Caco-2 (cell line): Measurements from ENCODE around the gene LCN1. TPM values are rescaled to one million over a fixed set of nuclear protein-coding genes. Genes with fewer than 3 reads are reported as not detected.

Experiments
- BruUV-seq: library from RNA; stranded (reverse); fragments of 400-500 nt; replicated peaks from 2 replicates; lab custom pipeline; 2021; lab: Mats Ljungman, UMichigan
- CTCF ChIA-PET: fragments of 300-600 bp; sonication (Branson Sonifier 250); formaldehyde crosslinking; loops from one replicate; lab custom pipeline; 2022; ENCODE audit warnings: antibody characterized with exemption; lab: Charles Lee
- POLR2A ChIA-PET: fragments of 300-600 bp; sonication (Branson Sonifier 250); formaldehyde crosslinking; loops from one replicate; lab custom pipeline; 2022; ENCODE audit warnings: antibody characterized with exemption; lab: Charles Lee
- DNase-seq, 2 experiments: peaks; one replicate each; pipeline versions ENCODE4 v3.0.0 to v3.0.0-alpha.2; 2020 to 2022
- H3K27me3 ChIP-seq: replicated peaks from 2 replicates; pipeline ENCODE4 v1.6.0; 2011; ENCODE audit warnings: low read length; ENCODE audit not compliant: control insufficient read depth, insufficient read depth
- H3K36me3 ChIP-seq: 2 replicates; pipeline ENCODE4 v1.5.1; 2011; ENCODE audit warnings: low read length; ENCODE audit not compliant: control insufficient read depth, insufficient read depth
- H3K4me1 ChIP-seq: fragments of 250-450 bp; sonication (Bioruptor Pico); 2 replicates; pipeline ENCODE4 v1.5.1; 2020; ENCODE audit warnings: mild to moderate bottlenecking
- H3K4me3 ChIP-seq: 2 replicates; pipeline ENCODE4 v1.5.1; 2011; ENCODE audit warnings: low read depth, mild to moderate bottlenecking, control low read depth, low read length
- H3K9me3 ChIP-seq: fragments of 250-450 bp; sonication (Bioruptor Pico); 2 replicates; pipeline ENCODE4 v1.5.1; 2020; ENCODE audit warnings: mild to moderate bottlenecking, moderate library complexity
- H3K27ac Mint-ChIP-seq: one replicate; pipeline ENCODE4 v1.8.0; 2022; ENCODE audit warnings: mixed read lengths; ENCODE audit not compliant: unreplicated experiment
- H3K27me3 Mint-ChIP-seq: one replicate; pipeline ENCODE4 v1.8.0; 2022; ENCODE audit warnings: mixed read lengths; ENCODE audit not compliant: insufficient read depth, unreplicated experiment
- H3K36me3 Mint-ChIP-seq: one replicate; pipeline ENCODE4 v1.8.0; 2022; ENCODE audit warnings: mild to moderate bottlenecking, mixed read lengths; ENCODE audit not compliant: insufficient read depth, unreplicated experiment
- H3K4me1 Mint-ChIP-seq: one replicate; pipeline ENCODE4 v1.8.0; 2022; ENCODE audit warnings: low read depth, mixed read lengths; ENCODE audit not compliant: unreplicated experiment
- H3K4me3 Mint-ChIP-seq: one replicate; pipeline ENCODE4 v1.8.0; 2022; ENCODE audit warnings: mild to moderate bottlenecking, moderate library complexity, mixed read lengths; ENCODE audit not compliant: unreplicated experiment
- H3K9me3 Mint-ChIP-seq: one replicate; pipeline ENCODE4 v1.8.0; 2022; ENCODE audit warnings: mixed read lengths; ENCODE audit not compliant: unreplicated experiment
- intact Hi-C: fragments of 100-400 bp; cut with micrococcal nuclease; formaldehyde crosslinking; loops from one replicate; pipeline ENCODE4 v1.10.0; 2022; ENCODE audit not compliant: unreplicated experiment
- total RNA-seq: library from RNA; stranded (reverse); gene quantifications from 2 replicates; pipeline ENCODE4 v1.2.3, GENCODE V29; 2022
- TF ChIP-seq, protein P1 (sequence below), 2 experiments: fragments of 200-600 bp in 1 of 2; IDR thresholded peaks; 1 replicate in 1 of 2; 2 replicates in 1 of 2; pipeline versions ENCODE4 v1.5.1 to v1.8.0; 2011 to 2022; ENCODE audit warnings: antibody characterized with exemption in 1 of 2, control low read depth in 1 of 2, inconsistent platforms in 1 of 2, low read depth in 1 of 2, low read length in 1 of 2, mild to moderate bottlenecking in 1 of 2, moderate library complexity in 1 of 2; ENCODE audit not compliant: insufficient read depth in 1 of 2, severe bottlenecking in 1 of 2, unreplicated experiment in 1 of 2

Gene LCN1
- total RNA-seq, 1 experiment from 2014 or later = not detected

DNA sequence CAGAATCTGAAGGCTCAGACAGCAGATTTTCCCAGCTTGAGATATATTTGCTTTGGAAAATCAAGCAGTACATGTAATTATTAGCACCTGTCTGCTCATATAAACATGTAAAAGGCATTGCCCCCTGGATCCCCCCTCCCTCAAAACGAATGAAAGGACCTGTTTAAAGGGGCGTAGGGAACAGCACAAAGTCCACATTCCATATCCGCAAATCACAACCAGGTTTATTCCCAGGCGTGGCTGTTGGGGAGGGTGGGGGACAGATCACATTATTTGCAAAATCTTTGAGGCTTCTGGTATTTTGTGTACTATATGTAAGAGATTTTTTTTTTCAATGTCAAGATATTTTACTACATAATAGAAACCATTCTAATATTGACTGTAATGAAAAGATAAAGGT is 29.5 kb upstream of the LCN1 start:
- no peaks in the 10 kb centered on the region for H3K9me3 Mint-ChIP-seq
- no peak overlapping the region for H3K4me3 Mint-ChIP-seq
- ChIA-PET CTCF (interaction anchor here (0.6 kb wide), 1 partner anchor 208 kb away, joined by 6 read pairs; no protein-coding TSS in a partner anchor), POLR2A (no interaction called here)
- Histone ChIP-seq H3K4me3 (no peak overlapping the region), H3K36me3 (no peaks in the 10 kb centered on the region), H3K4me1 (peaks cover 18% of the 10 kb centered on the region), H3K9me3 (no peaks in the 10 kb centered on the region), H3K27me3 (no peaks in the 10 kb centered on the region)
- TF ChIP-seq, protein P1, sequence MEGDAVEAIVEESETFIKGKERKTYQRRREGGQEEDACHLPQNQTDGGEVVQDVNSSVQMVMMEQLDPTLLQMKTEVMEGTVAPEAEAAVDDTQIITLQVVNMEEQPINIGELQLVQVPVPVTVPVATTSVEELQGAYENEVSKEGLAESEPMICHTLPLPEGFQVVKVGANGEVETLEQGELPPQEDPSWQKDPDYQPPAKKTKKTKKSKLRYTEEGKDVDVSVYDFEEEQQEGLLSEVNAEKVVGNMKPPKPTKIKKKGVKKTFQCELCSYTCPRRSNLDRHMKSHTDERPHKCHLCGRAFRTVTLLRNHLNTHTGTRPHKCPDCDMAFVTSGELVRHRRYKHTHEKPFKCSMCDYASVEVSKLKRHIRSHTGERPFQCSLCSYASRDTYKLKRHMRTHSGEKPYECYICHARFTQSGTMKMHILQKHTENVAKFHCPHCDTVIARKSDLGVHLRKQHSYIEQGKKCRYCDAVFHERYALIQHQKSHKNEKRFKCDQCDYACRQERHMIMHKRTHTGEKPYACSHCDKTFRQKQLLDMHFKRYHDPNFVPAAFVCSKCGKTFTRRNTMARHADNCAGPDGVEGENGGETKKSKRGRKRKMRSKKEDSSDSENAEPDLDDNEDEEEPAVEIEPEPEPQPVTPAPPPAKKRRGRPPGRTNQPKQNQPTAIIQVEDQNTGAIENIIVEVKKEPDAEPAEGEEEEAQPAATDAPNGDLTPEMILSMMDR (IDR thresholded peaks at IDR 0.05; ENCODE audit: insufficient read depth in 1 of 2, low read depth in 1 of 2, low read length in 1 of 2, severe bottlenecking in 1 of 2, unreplicated experiment in 1 of 2) = no peak
- no peaks in the 10 kb centered on the region for H3K27me3 Mint-ChIP-seq
- no TSS peak for BruUV-seq
- no peaks in the 10 kb centered on the region for H3K4me1 Mint-ChIP-seq
- peaks cover 1% of the 10 kb centered on the region for H3K36me3 Mint-ChIP-seq
- intact Hi-C loops = no loop called here
- DNase-seq = no peak
- H3K27ac Mint-ChIP-seq = no peak overlapping the region

DNA sequence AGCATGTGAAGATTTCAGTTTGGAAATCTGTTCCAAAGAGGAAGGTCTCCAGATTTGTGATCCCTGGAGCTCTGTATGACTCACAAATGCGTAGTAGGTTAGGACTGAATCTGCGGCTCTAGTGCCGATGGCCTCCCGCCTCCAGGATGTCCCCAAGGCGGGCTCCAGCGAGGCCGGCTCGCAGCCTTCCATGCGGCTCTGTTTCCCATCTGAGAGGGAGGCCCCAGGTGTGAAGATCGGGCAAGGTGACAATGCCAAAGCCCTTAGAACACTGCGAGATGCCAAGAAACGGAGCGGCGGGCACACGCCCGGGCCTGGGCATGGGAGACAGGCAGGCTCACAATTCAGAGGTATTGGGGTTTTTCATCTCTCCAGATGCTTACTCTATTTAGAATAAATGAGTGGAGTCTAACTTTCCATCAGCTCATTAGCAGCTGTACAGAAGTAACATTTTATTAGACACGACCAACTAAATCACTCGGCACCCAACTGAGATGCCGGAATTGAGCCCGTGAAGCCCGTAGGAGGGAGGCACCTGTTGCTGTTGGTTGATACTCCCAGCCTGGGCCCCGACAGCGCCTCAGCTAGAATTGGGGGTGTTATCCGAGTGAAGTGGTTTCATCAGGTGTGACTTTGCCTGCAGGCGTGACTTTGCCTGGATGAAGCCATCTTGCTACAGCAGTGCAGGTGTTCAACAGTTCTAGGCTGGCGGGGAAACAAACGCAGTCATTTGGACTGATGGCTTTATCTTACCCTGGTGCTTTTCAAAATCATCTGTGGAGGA is 28.2 kb upstream of the LCN1 start:
- DNase-seq = no peak
- Histone ChIP-seq H3K36me3 (no peaks in the 10 kb centered on the region), H3K9me3 (no peaks in the 10 kb centered on the region), H3K27me3 (no peaks in the 10 kb centered on the region), H3K4me1 (peaks cover 18% of the 10 kb centered on the region), H3K4me3 (no peak overlapping the region)
- no TSS peak for BruUV-seq
- TF ChIP-seq, protein P1 (IDR thresholded peaks at IDR 0.05; ENCODE audit: insufficient read depth in 1 of 2, low read depth in 1 of 2, low read length in 1 of 2, severe bottlenecking in 1 of 2, unreplicated experiment in 1 of 2) = no peak
- no peak overlapping the region for H3K4me3 Mint-ChIP-seq
- intact Hi-C loops = no loop called here
- H3K27me3 Mint-ChIP-seq = no peaks in the 10 kb centered on the region
- no peaks in the 10 kb centered on the region for H3K9me3 Mint-ChIP-seq
- POLR2A ChIA-PET = no interaction called here
- no peak overlapping the region for H3K27ac Mint-ChIP-seq
- no peaks in the 10 kb centered on the region for H3K36me3 Mint-ChIP-seq
- H3K4me1 Mint-ChIP-seq = no peaks in the 10 kb centered on the region
- CTCF ChIA-PET = interaction anchor here (0.6 kb wide), 1 partner anchor 248 kb away, joined by 4 read pairs; no protein-coding TSS in a partner anchor

DNA sequence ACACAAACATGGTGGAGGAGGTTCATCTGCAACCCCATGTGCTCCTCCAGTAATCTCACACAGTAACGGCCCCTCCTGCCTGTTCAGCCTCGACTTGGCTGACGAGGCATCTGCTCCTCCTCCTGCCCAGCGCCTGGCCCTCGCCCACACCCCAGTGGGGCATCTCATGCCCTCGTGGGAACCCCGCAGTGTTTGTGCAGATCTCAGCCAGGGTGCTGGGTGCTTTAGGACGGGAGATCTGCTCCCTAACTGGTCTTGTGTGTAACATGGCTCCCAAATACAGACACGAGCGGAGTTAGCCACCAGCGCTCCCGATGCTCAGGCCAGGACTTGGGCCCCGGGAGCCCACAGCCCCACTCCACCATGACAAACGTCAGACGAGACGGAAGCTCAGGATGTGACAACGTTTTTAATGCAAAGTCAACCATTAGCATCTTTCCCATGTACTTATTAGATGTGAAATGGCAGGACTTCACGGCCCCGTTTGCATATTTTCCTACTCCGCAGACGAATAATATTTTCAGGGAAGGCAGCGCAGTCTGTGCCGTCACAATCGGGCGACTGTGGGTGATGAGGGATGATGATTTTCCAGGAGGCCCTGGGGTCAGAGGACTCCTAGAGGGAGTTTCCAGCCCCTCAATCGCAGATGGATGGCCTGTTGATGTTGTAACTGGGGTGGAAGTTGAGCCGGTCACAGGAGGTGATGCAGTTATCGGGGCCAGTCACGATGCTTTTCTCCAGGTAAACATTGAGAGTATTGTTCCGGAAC is 26.3 kb upstream of the LCN1 start:
- CTCF ChIA-PET = no interaction called here
- Mint-ChIP-seq H3K4me1 (no peaks in the 10 kb centered on the region), H3K36me3 (peaks cover 10% of the 10 kb centered on the region), H3K27me3 (no peaks in the 10 kb centered on the region), H3K9me3 (no peaks in the 10 kb centered on the region), H3K4me3 (no peak overlapping the region), H3K27ac (no peak overlapping the region)
- no peak for DNase-seq
- peaks cover 22% of the 10 kb centered on the region for H3K4me1 ChIP-seq
- H3K27me3 ChIP-seq = no peaks in the 10 kb centered on the region
- H3K9me3 ChIP-seq = no peaks in the 10 kb centered on the region
- H3K36me3 ChIP-seq = no peaks in the 10 kb centered on the region
- intact Hi-C loops = no loop called here
- H3K4me3 ChIP-seq = no peak overlapping the region
- BruUV-seq = no TSS peak
- POLR2A ChIA-PET = no interaction called here
- TF ChIP-seq, protein P1 (IDR thresholded peaks at IDR 0.05; ENCODE audit: insufficient read depth in 1 of 2, low read depth in 1 of 2, low read length in 1 of 2, severe bottlenecking in 1 of 2, unreplicated experiment in 1 of 2) = no peak
